Stimulated activated CD8-positive, alpha-beta memory T cell treated with anti-CD3 and anti-CD28 coated beads, Interleukin-15, amount 100 ng/mL, for 24 hours (primary cell): Measurements from ENCODE around the gene PCDHGC5.

Source experiments
- DNase-seq: peaks from one replicate; pipeline ENCODE4 v3.0.0-alpha.2; 2020; ENCODE audit warnings: low read depth

Gene PCDHGC5

GRCh38 chr5:141488591-141489561 is at the start of gene PCDHGC5:
Gene PCDHGC5, plus strand, starts transcription at chr5:141489081. Its CDS starts 160 bp downstream, at chr5:141489241.
- no peak for DNase-seq

- no peak for DNase-seq
Measured at GRCh38 chr5:141439411-141440141, 49.3 kb upstream of the PCDHGC5 start.

GRCh38 chr5:141440341-141440740 is 48.5 kb upstream of the PCDHGC5 start:
- no peak for DNase-seq

GRCh38 chr5:141441571-141442170 is 47.2 kb upstream of the PCDHGC5 start:
- DNase-seq, result no peak

- no peak for DNase-seq
Measured at GRCh38 chr5:141465351-141465750, 23.5 kb upstream of the PCDHGC5 start.

- DNase-seq, result no peak
Measured at GRCh38 chr5:141475625-141476131, 13.2 kb upstream of the PCDHGC5 start, which contains the start of gene PCDHGC3. Gene PCDHGC3, plus strand, starts transcription at chr5:141475966. Its CDS starts 151 bp downstream, at chr5:141476117.

GRCh38 chr5:141476132-141476911 is 12.6 kb upstream of the PCDHGC5 start:
- no peak for DNase-seq

- DNase-seq, result no peak
Measured at GRCh38 chr5:141477044-141477575, 11.8 kb upstream of the PCDHGC5 start.

- DNase-seq, result no peak
Measured at GRCh38 chr5:141477815-141478214, 11.1 kb upstream of the PCDHGC5 start.

- DNase-seq, result no peak
Measured at GRCh38 chr5:141478321-141478945, 10.4 kb upstream of the PCDHGC5 start.

GRCh38 chr5:141479776-141480175 is 9.1 kb upstream of the PCDHGC5 start:
- DNase-seq, result no peak

- DNase-seq, result no peak
Measured at GRCh38 chr5:141483902-141484301, 5.0 kb upstream of the PCDHGC5 start.

GRCh38 chr5:141484310-141484640 is 4.6 kb upstream of the PCDHGC5 start:
- DNase-seq, result no peak

GRCh38 chr5:141484641-141485311 is 4.1 kb upstream of the PCDHGC5 start, which contains the start of gene PCDHGC4:
Gene PCDHGC4, plus strand, starts transcription at chr5:141485030. Its CDS starts 144 bp downstream, at chr5:141485174.
- DNase-seq, result no peak

- DNase-seq, result no peak
Measured at GRCh38 chr5:141485321-141486055, 3.4 kb upstream of the PCDHGC5 start.

- DNase-seq, result no peak
Measured at GRCh38 chr5:141486091-141486490, 2.8 kb upstream of the PCDHGC5 start.

GRCh38 chr5:141487131-141487530 is 1.8 kb upstream of the PCDHGC5 start:
- no peak for DNase-seq

- DNase-seq, result no peak
Measured at GRCh38 chr5:141489841-141490240, 960 bp downstream of the PCDHGC5 start.

GRCh38 chr5:141490271-141490670 is 1.4 kb downstream of the PCDHGC5 start:
- no peak for DNase-seq
